NCI-H524 treated with DMSO at 0.1 percent for 48 hours (cell line): ENCODE measurements around the gene TNK1.

Experiments used
- DNase-seq: peaks from one replicate; lab custom pipeline; 2025; lab: John Stamatoyannopoulos, UW

TNK1 gene

GRCh38 chr17:7436556-7437368 lies 55.9 kb downstream of the TNK1 start:
- DNase-seq, result no peak

GRCh38 chr17:7437369-7437863 lies 56.5 kb downstream of the TNK1 start:
- no peak for DNase-seq

- DNase-seq, result no peak
These were observed 57.2 kb downstream of the TNK1 start for GRCh38 chr17:7437950-7438614.

GRCh38 chr17:7438656-7439460 lies 58.0 kb downstream of the TNK1 start:
- DNase-seq, result no peak
